BJ (cell line): Measurements from ENCODE around the gene TPD52L1. TPM values are rescaled to one million over a fixed set of nuclear protein-coding genes. Genes with fewer than 3 reads are reported as not detected.

ENCODE experiments used
- CTCF ChIA-PET: fragments of 350-600 bp; formaldehyde crosslinking; extraction: SDS; loops from one replicate; lab custom pipeline; 2021; ENCODE audit warnings: antibody characterized with exemption, inconsistent platforms; lab: Yijun Ruan, JAX
- POLR2A ChIA-PET: fragments of 300-600 bp; sonication (Branson Sonifier 250); formaldehyde crosslinking; extraction: SDS; loops from one replicate; lab custom pipeline; 2021; ENCODE audit warnings: antibody characterized with exemption; lab: Charles Lee
- DNase-seq: peaks from one replicate; pipeline ENCODE4 v3.0.0-alpha.2; 2011; ENCODE audit warnings: low read depth
- H3K27me3 ChIP-seq: 2 replicates; pipeline ENCODE4 v1.6.0; 2011; ENCODE audit warnings: low read length; ENCODE audit not compliant: control insufficient read depth, insufficient read depth
- H3K36me3 ChIP-seq: 2 replicates; pipeline ENCODE4 v1.5.1; 2011; ENCODE audit warnings: low read length; ENCODE audit not compliant: control insufficient read depth, insufficient read depth
- H3K4me3 ChIP-seq: 2 replicates; pipeline ENCODE4 v1.5.1; 2011; ENCODE audit warnings: low read depth, mild to moderate bottlenecking, control low read depth, low read length
- polyA plus RNA-seq: library from polyadenylated mRNA; depleted of rRNA; stranded (reverse); fragments of >200 nt; gene quantifications from 2 replicates; pipeline ENCODE4 v1.2.3, GENCODE V29; 2011
- TF ChIP-seq, protein P1 (sequence below): IDR thresholded peaks from 2 replicates; pipeline ENCODE4 v1.5.1; 2011; ENCODE audit warnings: low read depth, mild to moderate bottlenecking, control low read depth, inconsistent platforms, low read length, moderate library complexity; ENCODE audit not compliant: insufficient read depth

TPD52L1 gene
- polyA plus RNA-seq, 1 experiment = 163 TPM

DNA sequence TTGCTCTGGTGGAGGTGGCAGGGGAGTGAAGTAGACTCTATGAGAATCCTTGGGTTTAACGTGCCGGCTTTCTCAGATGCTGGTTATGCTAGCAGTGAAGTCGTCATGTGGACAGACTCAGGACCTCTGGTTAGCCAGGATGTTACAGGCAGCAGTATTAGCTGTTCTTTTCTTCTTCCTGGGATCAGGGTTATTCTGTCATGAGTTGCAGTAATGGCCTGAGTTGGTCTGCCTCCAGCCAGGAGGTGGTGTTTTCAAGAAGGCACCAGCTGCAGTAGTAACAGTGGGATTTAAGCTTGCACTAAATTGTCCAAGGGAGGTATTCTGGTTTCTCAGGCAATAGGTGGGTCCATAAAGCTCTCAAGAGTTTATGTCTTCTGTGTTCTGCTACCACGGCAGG, 91.5 kb downstream of the TPD52L1 start:
- H3K27me3 ChIP-seq = no peaks in the 10 kb centered on the region
- no peak overlapping the region for H3K4me3 ChIP-seq
- ChIA-PET POLR2A (no interaction called here), CTCF (interaction anchor here (0.6 kb wide), 1 partner anchor 10 kb away, joined by 3 read pairs; no protein-coding TSS in a partner anchor)
- H3K36me3 ChIP-seq = no peaks in the 10 kb centered on the region
- TF ChIP-seq, protein P1, sequence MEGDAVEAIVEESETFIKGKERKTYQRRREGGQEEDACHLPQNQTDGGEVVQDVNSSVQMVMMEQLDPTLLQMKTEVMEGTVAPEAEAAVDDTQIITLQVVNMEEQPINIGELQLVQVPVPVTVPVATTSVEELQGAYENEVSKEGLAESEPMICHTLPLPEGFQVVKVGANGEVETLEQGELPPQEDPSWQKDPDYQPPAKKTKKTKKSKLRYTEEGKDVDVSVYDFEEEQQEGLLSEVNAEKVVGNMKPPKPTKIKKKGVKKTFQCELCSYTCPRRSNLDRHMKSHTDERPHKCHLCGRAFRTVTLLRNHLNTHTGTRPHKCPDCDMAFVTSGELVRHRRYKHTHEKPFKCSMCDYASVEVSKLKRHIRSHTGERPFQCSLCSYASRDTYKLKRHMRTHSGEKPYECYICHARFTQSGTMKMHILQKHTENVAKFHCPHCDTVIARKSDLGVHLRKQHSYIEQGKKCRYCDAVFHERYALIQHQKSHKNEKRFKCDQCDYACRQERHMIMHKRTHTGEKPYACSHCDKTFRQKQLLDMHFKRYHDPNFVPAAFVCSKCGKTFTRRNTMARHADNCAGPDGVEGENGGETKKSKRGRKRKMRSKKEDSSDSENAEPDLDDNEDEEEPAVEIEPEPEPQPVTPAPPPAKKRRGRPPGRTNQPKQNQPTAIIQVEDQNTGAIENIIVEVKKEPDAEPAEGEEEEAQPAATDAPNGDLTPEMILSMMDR = no peak
- DNase-seq = no peak

DNA sequence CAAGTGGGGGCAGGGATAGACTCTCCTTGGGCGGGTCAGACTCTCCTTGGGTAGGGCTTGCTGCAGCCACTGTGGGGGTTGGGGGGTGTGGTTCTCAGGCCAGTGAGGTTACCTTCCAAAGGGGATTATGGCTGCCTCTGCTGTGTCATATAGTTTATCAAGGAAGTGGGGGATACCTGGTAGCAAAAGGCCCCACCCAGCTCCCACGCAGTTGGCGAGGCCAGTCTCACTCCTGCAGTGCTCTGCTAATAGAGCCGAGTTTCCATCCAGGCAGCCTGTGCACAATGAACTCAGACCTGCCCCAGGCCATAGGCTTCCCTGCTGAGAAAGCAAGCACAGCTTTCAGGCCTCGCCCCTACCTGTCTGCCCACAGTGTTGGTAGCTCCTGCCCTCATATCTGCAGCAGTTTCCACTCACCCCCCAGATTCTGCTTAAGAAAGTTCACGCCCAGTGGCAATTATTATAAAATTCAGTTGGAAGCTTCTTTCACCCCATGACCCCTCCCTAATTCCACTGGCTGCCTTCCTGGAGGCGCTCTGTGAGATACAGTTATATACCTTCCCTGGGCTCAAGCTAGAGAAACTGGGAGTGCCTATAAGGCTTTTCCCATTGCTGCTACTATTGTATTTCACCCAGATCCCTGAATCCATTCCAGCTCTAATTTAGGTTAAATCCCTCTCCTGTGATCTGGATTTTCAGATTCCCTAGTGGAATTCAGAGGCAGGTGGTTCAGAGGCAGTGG, 92.1 kb downstream of the TPD52L1 start:
- H3K4me3 ChIP-seq = no peak overlapping the region
- CTCF ChIA-PET = interaction anchor here (0.6 to 1.4 kb wide), 2 partner anchors 10 to 64 kb away, joined by 3 read pairs; no protein-coding TSS in a partner anchor
- no peaks in the 10 kb centered on the region for H3K27me3 ChIP-seq
- no peak for DNase-seq
- H3K36me3 ChIP-seq = no peaks in the 10 kb centered on the region
- POLR2A ChIA-PET = no interaction called here
- TF ChIP-seq, protein P1 = no peak

DNA sequence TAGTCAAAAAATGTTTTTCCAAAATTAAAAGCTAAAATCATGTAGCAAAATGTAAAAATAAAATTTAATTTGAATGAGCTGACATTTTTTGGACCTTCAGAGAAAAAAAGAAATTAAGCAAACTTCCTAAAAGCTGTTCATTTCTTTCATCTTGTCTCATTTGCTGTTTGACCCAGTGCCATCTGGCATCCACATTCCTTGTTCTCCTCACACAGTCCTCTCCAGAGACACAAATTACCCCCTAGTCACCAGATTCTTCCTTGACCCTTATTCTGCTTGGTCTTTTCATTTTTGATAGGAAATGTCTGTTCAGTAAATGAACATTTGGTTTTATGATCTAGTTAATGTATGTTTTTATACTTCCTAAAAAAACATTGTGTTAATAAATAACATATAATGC, 93.0 kb downstream of the TPD52L1 start:
- DNase-seq = no peak
- TF ChIP-seq, protein P1 = no peak
- ChIA-PET CTCF (interaction anchor here (1.4 kb wide), 1 partner anchor 63 kb away, joined by 3 read pairs; no protein-coding TSS in a partner anchor), POLR2A (no interaction called here)
- no peaks in the 10 kb centered on the region for H3K36me3 ChIP-seq
- H3K27me3 ChIP-seq = no peaks in the 10 kb centered on the region
- no peak overlapping the region for H3K4me3 ChIP-seq

DNA sequence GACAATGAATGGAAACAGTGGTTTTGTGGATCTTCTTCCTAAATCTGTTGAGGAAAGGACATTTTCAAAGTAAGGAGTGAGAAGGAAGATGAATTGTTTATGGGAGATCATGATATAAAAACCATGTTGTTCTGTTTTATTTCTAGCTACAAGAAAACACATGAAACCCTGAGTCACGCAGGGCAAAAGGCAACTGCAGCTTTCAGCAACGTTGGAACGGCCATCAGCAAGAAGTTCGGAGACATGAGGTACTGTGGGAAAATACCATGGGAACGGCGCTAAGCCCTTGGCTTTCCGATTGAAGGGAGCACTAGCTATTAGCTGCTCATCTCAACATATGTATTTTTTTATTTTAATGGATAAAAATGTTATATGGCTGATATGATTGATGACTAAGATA, 94.6 kb downstream of the TPD52L1 start:
- CTCF ChIA-PET = interaction anchor here (1.4 kb wide), 1 partner anchor 14 kb away, joined by 5 read pairs; no protein-coding TSS in a partner anchor
- no peak for DNase-seq
- no peaks in the 10 kb centered on the region for H3K27me3 ChIP-seq
- no peaks in the 10 kb centered on the region for H3K36me3 ChIP-seq
- TF ChIP-seq, protein P1 = no peak
- POLR2A ChIA-PET = no interaction called here
- no peak overlapping the region for H3K4me3 ChIP-seq

DNA sequence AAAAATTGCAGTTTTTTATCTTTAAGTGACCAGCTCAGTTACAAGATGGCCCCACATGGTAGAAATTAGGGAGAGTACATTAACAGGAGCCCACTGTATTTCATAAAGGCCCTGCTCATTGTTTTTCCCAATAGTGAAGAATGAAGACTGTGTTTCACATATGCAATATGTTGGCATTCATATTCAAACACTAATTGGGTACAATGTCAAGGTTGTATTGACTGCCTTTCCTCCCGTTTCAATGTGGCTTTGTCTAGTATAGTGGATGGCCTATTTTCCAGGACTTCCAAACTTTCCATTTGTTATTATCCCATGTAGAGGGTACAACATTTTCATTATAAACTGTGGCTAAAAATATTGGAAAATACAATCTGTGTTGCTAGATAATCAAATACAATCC, 96.9 kb downstream of the TPD52L1 start:
- Histone ChIP-seq H3K27me3 (no peaks in the 10 kb centered on the region), H3K4me3 (no peak overlapping the region), H3K36me3 (no peaks in the 10 kb centered on the region)
- ChIA-PET POLR2A (no interaction called here), CTCF (interaction anchor here (0.6 to 2.7 kb wide), 4 partner anchors 9 to 607 kb away, joined by 3 to 8 read pairs (median 4); partner anchors contain the start of gene HDDC2)
- no peak for DNase-seq
- TF ChIP-seq, protein P1 = no peak
